HT1080 (cell line): Measurements from ENCODE around the gene CELF1. TPM values are rescaled to one million over a fixed set of nuclear protein-coding genes. Genes with fewer than 3 reads are reported as not detected.
"Not testable (repeated sequence)": the region's sequence is repeated elsewhere in the genome, so short reads cannot be mapped to it uniquely, and the experiment has no call there.

Source experiments
- DNase-seq: peaks from one replicate; pipeline ENCODE4 v3.0.0-alpha.2; 2015; ENCODE audit warnings: low read depth
- total RNA-seq: library from RNA; depleted of rRNA; stranded (reverse); fragments of >200 nt; shearing (Covaris generic); gene quantifications from 2 replicates; pipeline ENCODE4 v1.2.3, GENCODE V29; 2014

The CELF1 gene
- total RNA-seq, 1 experiment from 2014 or later: 118 TPM

DNA sequence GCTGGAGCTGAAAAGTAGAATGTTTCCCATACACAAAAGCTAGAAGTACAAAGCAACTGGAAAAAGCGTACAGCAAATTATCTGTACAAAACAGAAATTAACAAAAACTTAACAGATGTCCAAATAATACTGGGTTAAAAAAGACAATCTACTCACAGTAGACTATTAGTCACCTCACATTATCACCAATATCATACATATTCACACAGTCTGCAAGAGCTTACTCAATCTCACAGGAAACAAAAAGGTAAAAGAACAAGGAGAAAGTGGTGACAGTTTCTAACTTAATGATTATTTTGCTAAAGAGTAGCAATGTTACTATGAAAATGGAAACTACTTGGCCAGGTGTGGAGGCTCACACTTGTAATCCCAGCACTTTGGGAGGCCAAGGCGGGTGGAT lies 11.9 kb downstream of the CELF1 start:
- DNase-seq: no peak

DNA sequence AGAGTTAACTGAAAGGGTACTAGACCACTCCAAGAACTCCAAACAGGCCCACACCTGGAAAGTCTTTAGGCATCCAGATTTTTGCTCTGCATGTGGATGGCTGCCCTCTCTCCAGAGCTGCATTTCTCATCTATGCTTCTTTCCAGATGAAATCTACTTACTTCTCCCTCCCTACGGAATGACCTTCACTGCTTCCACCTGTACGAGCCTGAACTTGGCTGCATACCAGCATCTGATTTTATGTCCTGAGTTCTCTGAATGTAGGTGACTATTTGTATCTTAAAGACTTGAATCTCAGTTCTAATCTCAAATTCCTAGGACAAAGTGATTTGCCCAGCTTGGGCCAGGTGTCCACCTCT lies 13.3 kb downstream of the CELF1 start:
- DNase-seq: no peak

DNA sequence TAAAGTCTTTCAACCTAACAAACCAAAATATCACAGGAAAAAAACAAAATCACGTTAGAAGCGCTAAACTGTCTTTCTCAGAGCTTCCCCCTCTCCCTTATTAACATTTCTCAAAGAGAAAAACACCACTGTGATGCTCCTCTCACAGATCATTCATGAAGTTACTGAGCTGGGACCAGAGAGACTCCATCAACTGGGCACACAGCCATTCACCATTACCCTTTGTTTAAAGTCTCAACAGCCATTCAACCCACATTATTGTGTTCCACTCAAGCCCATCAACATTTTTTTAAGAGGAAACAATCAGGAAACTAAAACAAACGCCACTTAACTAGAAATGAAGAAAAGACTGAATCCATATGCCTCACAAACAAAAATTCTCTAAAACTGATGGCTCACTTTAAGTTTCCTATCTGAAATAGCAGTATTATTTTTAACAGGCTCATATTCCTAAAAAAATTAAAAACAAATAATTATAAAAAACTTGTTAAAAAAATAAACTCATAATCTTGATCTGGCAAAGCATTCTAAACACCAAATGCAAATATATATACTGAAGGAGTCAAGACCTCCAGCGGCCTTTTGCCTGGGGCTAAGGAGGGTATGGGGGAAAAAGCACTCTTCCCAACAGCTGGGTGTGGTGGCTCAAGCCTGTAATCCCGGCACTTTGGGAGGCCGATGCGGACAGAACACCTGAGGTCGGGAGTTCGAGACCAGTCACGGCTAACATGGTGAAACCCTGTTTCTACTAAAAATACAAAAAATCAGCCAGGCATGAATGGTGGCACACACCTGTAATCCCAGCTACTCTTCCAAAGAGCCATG lies 14.0 kb downstream of the CELF1 start:
- DNase-seq: no peak

DNA sequence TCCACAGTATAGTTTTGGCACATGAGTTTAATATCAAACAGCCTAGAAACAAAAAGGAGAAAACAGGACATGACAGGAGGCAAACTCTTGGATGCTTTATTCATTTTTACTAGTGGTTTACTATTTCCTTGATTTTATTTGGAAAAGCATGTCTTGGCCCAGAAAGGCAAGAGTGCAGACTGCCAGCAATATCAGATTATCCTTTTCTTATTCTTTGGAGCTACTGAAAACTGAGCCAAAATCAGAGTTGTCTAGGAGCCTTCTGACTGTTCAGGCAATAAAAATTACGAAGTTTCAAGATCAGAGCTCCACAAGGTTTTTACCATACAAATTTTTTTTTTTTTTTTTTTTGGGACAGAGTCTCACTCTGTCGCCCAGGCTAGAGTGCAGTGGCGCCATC lies 16.0 kb downstream of the CELF1 start:
- no peak for DNase-seq

DNA sequence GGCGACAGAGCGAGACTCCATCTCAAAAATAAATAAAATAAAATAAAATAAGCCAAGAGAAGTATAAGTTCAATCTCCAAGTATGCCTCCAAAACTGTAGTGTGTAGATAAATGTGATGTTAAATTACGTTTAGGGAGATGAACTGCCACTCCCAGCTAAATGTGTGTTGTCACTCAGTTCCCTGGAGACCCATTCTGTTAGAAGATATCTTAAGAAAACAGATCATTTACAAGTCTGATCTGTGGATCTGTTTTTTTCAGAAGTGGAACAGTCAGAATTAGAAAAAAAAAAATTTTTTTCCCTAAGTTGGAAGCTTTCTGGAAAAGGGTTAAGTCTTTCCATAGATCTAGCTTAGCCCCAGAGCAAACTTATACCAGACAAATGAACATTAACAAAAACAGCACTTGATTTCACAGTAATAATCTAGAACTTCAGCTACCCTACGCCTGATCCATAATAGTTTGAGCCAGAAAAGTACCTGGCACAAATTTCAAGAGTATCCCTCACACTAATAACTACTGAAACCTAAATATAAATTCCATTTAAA lies 18.2 kb downstream of the CELF1 start:
- DNase-seq: no peak

DNA sequence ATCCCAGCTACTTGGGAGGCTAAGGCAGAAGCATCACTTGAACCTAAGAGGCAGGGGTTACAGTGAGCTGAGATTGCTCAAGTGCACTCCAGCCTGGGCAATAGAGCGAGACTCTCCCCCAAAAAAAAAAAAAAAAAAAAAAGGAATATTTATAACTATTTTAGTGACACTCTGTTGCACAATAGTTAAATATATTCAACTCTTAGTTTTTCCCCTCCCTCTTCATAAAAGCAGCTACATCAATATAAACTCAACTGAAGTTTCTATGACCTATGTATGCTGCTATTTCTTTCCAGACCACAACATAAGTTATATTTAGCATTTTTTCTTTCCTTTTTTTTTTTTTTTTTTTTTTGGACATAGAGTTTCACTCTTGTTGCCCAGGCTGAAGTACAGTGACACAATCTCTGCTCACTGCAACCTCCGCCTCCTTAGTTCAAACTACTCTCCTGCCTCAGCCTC lies 19.2 kb downstream of the CELF1 start:
- peak; percentile 45 for DNase-seq

DNA sequence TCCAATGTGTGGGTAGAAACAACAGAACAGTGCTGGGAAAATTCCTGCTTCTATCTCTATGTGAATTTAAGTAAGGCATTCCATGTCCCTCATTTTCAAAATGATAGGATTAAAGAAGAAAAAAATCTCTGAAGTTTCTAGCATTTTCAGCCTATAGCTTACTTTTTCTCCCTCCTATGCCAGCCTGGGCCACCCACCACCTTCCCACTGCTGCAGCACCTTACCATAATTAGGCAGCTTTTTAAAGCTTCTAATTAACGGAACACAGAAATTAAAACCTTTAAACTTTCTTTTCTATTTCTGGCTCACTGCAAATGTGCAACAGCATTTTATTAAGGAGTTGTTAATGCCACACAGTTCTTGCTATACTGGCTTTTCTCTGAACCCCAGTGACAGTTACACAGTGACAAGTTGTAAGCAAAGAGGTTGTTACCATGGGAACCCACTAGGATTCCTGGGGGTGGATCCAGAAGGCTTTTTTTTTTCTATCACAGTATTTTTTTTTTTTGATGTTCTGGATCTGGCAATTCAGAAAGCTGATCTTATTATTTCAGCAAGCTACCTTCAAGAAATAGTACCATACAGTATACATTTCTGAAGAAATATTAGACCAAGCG lies 20.2 kb downstream of the CELF1 start:
- no peak for DNase-seq

DNA sequence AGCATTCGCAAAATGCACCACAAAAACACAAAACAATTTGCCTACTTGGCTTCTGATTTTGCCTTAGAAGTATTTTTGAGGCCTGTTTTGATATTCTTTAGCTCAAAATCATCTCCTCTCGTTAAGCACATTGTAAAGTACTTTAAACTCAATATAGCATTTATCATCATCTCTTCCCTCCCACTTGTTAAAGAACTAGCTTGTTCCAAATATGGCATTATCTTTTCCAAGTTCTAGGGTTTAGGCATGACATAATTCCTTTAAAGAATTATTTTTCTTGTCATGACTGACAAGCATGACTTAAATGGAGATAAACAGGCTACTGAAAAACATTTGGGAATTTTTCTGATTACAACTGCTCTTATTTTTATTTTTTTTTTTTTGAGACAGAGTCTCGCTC lies 21.3 kb downstream of the CELF1 start:
- DNase-seq: no peak

DNA sequence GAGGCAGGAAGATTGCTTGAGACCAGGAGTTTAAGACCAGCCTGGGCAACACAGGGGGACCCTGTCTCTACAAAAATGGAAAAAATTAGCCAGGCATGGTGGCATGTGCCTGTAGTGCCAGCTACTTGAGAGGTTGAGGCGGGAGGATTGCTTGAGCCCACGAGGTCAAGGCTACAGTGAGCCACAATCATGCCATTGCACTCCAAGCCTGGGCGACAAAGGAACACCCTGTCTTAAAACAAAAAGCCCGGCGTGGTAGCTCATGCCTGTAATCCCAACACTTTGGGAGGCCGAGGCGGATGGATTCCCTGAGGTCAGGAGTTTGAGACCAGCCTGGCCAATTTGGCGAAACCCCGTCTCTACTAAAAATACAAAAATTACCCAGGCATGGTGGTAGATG lies 22.2 kb downstream of the CELF1 start:
- not testable (repeated sequence) for DNase-seq

DNA sequence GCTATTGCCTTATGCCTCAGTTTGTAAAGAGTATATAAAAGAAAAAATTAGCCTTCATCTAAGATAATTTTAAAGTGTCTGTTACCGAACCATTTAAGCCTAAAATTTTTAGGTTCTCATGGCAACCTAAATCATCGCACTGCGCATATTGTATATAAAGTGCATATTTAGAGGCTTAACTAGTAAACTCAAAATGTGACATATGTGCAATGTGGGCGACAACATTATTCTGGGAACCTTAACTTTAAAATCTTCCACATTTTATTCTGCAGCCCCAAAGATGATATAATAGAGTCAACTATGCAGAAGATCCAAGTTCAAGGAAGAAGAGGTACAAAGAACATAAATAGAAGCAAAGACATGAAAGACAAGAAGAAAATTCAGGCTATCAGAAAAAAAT lies 23.0 kb downstream of the CELF1 start:
- no peak for DNase-seq

DNA sequence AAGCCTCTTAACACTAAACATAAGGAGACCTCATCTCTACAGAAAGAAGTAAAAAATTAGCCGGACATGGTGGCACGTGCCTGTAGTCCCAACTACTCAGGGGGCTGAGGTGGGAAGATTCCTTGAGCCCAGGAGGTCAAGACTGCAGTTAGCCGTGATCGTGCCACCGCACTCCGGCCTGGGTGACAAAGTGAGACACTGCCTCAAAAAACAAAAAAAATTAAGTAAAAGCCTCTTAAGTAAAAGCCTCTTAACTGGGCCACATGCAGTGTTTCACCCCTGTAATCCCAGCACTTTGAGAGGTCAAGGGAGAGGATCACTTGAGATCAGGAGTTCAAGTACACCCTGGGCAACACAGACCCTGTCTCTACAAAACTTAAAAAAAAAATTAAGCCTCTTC lies 25.7 kb downstream of the CELF1 start:
- no peak for DNase-seq

DNA sequence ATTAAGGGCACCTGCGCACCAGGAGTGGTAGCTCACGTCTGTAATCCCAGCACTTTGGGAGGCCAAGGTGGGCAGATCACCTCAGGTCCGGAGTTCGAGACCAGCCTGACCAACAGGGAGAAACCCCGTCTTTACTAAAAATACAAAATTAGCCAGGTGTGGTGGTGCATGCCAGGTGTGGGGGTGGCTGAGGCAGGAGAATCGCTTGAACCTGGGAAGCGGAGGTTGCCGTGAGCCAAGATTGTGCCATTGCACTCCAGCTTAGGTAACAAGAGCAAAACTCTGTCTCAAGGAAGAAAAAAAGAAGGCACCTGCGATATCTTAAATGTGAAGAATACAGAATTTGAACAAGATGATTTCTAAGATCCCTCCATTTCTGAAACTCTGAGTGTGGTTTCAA lies 26.9 kb downstream of the CELF1 start:
- DNase-seq: not testable (repeated sequence)

DNA sequence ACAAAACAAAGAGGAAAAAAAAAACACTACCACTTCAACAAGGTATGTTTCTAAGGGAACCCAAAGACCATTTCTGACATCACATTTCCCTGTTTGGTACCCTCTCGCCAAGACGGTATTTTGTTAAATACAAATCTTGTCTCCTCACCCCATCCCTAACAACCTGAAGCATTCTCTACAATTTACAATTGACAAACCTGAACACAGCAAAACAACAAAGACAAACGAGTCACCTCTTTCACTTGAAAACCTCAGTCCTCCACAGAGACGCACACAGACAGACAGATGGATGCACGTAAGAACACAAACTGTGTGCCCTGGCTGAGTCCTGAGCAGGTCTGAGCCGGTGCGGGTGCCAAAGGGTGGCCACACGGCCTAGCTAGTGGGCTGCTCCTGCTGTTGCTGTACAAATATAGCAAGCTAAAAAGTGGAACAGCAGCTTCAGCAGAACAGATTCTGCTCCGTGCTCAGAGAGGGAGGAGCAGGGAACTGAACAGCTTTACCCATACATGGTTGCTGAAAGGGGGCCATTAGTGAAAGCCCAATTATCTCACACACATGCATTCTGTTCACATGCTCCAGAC lies 28.5 kb downstream of the CELF1 start:
- no peak for DNase-seq

DNA sequence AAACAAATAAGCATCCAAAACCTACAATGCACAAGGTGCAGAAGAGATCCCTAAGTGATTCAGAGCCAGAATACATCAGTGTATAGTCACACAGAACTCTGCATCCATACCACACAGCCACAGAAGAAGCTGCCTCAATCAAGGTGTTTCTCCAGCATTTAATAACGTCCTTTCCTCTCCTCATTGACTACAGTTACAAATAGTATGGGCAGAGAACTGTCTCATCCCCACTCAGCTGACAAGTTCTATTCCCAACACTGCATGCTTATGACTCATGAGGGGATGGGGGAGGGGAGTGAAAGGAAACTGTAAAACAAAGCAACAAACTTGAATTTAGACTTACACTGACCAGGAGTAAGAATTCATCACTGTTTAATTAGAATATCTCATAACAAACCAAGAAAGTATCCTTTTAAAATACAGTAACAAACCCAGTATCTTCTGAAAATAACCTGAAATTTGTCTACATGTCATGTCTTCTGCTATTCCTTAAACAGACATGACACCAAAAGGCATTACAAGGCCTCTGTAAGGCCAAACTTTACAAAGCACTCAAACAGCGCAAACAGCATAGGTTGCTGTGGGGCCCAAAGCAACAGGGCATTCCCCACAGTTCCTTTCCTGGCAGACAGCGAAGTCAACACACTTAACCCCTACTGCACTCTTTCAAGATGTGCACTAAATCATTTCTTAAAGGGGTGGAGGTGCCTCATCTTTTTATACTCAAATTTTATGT lies 29.3 kb downstream of the CELF1 start:
- DNase-seq: peak; percentile 86

DNA sequence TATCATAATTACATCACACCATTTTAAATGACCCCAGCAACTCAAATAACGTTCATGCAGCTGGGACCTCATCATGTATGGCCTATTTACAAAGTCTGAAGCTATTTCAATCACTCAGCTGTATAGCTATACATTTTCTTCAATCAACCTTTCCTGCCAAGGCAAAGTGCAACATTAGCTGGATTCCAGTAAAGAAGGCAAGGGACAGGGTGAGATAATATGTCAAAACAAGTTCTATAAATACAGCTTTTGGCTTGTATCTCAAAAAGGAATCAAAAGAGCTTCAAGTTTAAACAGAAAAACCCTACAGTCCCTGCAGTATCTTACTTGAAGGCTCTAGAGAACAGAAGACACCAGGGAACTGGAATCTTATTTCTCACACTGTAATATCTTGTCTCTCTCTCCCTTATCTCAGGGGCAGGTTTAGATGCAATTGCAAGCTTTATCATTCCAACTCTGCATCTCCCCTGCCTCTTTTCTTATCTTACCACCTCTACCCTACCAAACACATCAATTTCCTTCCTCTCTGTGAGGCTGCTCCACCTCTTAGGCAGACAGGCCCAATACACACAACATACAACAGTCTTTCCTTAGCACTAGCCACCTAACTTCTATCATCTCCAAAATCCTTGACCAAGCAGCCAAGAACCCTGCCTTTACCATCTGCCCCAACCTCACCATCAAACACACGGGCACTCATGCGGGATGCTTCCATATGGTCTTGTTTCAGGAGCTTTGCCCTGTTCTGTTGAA lies 34.5 kb downstream of the CELF1 start:
- DNase-seq: no peak

DNA sequence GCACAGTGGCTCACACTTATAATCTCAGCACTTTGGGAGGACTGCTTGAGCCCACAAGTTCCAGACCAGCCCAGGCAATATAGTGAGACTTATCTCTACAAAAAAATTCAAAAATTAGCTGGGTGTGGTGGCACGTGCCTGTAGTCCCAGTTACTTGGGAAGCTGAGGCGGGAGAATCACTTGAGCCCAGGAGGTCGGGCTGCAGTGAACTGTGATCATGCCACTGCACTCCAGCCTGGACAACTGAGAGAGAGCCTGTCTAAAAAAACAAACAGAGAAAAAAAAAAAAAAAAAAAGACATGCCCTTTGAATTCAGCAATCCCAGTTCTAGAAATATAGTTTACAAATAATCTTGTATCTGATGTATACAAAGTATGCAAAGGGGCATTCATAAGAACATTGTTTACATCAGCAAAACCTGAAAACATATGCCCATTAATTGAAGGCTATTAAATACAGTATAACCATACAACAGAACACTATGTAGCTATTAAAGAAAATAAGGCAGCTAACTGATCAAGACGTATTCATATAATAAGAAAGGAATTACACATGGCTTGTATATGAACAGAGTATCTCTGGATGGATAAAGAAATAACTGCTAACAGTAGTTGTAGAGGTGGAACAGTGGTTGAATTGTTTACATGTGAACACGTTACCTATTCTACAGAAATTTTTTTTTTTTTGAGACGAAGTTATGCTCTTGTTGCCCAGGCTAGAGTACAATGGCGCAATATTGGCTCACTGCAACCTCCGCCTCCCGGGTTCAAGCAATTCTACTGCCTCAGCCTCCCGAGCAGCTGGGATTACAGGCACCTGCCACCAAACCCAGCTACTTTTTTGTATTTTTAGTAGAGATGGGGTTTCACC lies 35.7 kb downstream of the CELF1 start:
- no peak for DNase-seq

DNA sequence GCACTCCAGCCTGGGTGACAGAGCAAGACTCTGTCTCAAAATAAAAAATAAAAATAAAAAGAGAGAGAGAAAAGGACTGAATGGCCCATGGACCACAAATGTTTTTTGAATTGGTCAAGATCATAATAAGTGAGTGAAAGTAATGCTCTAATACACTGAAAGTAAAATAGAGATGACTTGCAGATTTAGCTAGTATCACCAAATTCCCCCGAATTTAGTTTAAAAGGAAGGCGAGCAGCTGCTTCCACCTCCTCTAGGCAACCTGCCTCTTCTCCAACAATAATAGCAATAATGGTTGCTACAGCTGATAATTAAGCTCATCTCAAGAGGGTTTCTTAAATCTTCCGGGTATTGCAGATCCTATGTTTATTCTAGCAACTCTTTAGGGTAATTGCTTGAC lies 36.8 kb downstream of the CELF1 start:
- no peak for DNase-seq

DNA sequence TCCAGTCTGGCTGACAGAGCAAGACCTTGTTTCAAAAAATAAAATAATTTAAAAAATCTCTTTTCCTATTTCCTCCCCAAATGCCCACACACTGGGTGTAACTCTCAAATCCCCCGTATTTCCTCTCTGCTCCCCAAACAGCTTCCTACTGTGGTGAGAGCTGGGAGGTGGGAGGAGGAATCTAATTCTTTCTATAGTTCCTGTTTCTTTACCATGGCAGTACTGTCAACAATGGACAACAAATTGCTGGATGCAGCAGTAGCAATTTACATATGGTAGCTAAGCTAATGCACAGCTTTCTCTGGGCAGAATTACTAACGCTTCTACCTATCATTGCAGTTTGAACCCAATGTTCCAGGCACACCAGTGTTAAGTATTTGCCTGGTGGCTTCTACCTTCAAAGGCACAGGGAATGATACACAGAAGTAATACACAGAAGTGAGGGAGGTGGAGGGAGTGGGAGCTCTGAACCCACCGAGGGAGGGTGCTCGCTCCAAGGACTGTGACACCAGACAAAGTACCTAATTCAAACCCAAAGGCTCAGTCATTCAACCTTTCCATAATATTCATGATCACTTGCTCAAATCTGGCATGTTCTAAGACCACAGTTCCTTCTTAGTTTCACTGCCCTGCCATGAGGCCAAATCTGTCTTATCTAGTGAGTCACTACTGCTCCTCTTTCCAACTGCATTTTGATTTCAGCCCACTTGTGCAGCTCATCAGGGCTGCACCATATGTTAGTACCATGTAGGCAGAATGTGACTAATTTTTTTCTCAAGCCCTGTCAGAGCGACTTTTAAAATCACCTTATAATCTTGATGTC lies 37.9 kb downstream of the CELF1 start:
- peak; percentile 84 for DNase-seq

DNA sequence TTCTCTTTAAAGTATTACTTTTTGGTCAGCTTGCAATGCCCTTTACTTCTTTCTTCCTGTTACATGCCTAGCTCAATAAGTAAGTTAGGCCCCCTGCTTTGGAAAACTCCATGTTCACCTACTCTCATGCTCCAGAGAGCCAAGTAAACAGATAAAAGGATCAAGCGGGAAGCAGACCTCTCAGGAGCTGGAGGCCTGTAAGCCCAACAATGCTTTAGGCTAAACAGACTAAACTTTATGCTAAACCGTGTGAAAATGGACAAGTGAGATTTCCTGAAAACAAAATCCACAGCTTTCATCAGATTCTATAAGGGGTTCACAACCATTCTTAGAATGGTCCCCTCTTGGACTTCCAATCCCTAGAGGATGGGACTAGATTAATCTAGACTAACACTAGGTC lies 40.2 kb downstream of the CELF1 start:
- DNase-seq: no peak
